ELF-1 (cell line): ENCODE data around the gene TMED1.

Experiments used
- DNase-seq: peaks from one replicate; pipeline ENCODE4 v3.0.0-alpha.2; 2016; ENCODE audit warnings: low read depth, low spot score

Gene TMED1

DNA sequence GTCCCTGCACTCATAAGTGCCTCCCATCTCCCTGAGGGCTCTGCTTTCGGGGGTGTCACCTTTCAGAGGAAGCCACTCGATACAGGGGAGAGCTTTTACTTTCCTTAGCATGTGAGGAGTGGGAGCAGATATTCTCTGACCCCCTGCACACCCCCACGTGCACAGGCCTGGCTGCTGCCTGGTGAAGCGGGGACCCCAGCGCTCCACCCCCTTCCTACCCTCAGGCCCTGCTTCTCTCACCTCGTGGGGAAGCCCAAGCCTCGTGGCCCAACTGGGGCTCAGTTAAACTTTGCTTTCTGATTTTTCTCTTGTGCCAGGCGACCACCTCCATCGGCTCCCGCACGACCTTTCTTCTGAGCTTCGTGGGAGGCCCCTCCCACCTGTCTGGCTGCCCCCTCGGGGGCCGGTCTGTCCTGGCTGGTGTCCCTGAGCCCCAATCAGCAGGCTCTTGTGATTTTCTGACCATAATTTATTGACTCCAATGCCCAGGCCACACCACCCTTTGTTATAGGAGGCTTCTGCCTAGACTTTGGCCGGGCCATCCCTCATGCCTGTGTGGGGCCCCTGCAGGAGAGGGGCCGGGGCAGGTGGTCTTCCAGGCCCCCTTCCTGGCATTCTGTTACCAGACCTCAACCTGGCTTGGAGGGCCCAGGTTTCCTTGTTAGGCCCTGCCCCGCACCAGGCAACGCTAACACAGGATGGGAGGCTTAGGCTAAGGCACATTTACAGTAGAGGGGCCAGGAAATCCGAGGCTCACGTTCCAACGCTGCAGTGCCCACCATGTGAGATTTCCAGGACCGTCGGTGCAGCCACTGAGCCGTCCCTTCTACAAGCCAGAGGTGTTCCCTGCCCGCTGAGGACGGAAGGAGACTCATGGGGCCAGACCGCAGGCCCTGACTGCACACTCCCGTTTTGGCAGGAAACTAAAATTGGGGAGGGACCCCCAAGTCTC, 3.7 kb downstream of the TMED1 start:
- DNase-seq: no peak

DNA sequence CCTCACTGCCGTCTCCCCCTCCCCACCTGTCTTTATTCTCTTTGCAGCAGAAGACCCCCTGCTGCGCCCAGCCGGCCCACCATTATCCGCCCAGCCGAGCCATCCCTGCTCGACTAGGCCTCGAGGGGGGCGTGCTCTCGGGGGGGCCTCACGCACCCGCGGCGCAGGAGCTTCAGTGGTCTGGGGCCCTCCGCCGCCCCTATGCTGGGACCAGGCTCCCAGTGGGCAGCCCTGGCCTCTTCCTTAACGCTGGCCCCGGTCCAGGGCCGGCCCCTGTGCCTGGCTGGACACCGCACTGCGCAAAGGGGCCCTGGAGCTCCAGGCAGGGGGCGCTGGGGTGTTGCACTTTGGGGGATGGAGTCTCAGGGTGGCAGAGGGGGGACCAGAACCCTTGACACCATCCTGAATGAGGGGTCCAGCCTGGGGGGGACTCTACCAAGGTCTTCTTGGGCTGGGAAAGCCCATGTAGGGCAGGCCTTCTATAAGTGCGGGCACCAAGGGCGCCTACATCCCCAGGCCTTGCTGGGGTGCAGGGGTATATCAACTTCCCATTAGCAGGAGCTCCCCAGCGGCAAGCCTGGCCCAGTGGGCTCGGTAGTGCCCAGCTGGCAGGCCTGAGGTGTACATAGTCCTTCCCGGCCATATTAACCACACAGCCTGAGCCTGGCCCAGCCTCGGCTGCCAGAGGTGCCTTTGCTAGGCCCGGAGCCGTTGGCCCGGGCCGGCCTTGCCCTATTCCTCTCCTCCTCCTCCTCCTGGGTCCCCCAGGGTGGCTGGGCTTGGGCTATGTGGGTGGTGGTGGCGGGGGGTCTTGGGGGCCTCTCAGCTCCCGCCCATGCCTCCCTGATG, 4.9 kb downstream of the TMED1 start:
- DNase-seq: no peak

- no peak for DNase-seq
Measured at GRCh38 chr19:10830370-10830769, 5.6 kb downstream of the TMED1 start.

GRCh38 chr19:10829967-10830366, 6.0 kb downstream of the TMED1 start:
- no peak for DNase-seq

DNA sequence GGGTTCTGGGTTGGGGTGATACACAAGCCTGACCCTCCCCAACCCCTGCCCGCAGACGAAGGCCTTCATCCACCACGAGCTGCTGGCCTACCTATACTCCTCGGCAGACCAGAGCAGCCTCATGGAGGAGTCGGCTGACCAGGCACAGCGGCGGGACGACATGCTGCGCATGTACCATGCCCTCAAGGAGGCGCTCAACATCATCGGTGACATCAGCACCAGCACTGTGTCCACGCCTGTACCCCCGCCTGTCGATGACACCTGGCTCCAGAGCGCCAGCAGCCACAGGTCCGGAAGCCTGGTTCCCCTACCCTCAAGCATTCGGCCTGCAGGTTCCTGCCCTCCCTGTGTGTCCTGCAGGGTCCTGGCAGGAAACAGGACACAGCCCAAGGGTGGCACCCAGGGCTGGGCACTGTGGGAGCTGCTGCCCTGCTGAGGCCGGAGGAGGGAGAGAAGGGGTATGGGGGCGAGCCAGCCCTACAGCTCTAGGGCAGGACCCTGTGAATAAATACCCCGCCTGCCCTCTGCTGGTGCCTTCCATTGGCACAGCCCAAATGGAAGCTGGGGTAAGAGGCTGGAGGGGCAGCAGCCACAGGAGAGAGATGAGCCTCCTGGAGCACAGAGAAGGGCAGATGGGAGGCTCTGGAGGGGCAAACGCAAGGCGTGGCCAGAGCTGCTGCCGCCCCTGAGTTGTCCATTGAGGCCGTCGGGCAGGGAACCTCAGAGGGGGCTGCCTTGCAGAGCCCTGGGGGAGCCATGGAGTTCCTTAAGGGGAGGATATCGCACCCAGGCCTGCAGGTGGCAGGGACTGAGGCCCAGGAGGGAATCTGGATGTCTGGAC, 6.8 kb downstream of the TMED1 start:
- peak; percentile 32 for DNase-seq

DNA sequence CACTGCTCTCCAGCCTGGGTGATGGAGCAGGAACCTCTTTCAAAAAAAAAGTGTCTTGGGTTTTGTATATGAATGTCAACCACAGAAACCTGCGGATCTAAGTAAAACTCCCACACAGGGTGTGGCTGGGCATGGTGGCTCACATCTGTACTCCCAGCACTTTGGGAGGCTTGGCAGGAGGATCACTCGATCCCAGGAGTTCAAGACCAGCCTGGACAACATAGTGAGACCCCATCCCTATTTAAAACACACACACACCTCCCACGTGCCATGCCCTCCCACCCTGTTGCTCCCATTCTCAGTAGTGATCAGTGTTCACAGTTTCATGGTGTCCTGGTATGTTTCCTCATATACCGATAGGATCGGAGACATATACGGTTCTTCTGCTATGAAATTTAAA, 9.2 kb downstream of the TMED1 start:
- no peak for DNase-seq

DNA sequence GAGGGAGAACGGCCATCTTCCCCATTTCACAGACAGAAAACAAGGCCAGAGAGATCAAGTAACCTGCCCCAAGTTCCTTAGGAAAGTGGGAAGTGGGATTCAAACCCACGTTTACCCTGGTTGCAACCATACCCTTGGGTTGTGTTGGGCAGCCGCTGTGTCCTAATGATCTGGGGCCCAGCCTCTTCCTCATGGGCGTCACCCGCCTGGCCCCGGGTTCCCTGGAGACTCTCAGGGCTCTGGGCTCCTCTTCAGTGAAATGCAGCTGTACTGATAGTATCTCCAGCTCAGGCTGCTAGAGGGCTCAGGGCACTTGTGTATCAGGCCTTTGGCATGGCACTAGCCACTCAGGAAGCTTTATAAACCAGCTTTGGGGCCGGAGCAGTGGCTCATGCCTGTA, 9.8 kb downstream of the TMED1 start:
- no peak for DNase-seq

- DNase-seq: no peak
Measured at GRCh38 chr19:10823690-10824089, 12.3 kb downstream of the TMED1 start.

- DNase-seq: no peak
Measured at GRCh38 chr19:10820173-10820572, 15.8 kb downstream of the TMED1 start.

- no peak for DNase-seq
Measured at GRCh38 chr19:10819124-10820060, 16.6 kb downstream of the TMED1 start.

DNA sequence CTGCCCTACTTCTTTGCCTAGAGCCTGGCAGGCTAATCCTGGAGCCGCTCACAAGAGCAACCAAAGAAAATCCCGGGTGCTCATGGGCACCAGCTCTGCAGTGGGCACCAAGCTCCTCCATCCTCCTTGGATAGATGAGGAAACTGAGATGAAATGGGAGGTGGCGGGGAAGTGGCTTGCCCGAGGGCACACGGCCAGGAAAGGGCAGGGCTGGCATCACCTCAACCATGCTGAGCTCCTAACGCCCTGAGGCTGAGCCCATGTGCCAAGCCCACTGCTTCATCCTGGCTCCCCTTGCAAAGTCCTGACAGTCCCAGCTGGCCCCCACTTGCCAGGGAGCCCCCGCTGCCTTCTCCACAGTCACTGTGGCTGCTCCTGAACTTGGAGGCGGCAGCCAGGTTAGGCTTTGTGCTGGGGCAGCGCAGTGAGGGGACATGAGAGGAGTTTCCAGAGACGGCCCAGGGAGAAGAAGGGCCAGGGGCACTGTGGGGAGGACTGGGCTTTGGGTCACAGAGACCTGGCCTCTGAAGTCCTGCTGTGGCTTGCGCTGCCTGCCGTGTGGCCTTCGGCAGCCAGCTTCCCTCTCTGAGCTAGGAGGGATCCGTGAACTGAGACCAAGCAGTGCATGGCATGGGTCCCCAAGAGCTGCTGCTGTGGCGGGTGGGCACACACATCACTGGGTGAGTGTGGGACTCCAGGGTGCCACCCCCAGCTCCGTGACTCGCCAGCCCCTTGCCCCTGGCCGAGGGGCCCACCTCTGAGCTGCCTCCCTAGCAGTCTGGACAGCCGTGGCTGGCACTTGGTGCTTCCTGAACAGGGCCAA, 17.5 kb downstream of the TMED1 start:
- DNase-seq: no peak

GRCh38 chr19:10817291-10818038, 18.5 kb downstream of the TMED1 start:
- no peak for DNase-seq

DNA sequence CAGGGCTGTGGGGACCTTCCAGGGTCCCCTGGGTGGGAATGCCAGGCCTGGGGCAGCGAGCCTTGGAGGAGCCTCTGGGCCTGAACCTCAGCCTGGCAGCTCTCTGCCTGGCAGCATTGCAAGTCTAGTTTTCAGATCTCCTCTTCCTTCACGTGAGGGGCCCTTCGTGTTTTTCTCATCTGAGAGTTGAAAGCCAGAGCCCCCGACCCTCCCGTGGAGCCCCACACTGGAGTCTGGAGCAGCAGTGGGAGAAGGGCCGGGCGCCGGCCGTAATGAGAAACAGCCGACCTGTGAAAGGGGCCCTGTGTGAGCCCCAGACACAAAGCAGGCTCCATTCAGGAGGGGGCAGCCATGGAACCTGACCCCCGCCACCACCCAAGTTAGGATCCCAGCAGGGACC, 19.3 kb downstream of the TMED1 start:
- no peak for DNase-seq

- DNase-seq: no peak
Measured at GRCh38 chr19:10815969-10816644, 19.9 kb downstream of the TMED1 start.

DNA sequence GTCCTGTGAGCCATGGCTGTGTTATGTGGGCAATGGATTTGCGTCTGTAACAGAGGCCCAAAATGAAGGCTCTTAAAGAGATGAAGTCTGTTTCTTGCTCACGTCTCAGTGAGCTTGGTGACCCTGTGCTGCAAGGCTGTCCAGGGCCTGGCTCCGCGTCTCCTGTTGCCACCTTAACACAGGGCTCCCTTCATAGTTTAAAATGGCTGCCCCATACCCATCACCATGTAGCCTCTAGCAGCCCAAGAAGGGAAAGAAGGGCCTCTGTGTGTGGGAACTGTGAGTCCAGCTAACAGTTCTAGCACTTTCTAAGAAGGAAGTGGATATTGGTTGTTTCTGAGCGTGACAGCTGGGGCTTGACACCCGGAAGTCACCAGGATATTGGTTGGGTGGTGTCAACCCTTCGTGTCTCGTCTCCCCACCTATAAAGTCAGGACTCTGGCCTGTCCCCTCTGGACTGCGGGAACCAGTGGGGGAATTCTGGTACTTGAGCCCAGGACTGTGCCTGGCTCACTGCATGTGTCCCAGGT, 20.9 kb downstream of the TMED1 start:
- no peak for DNase-seq

- DNase-seq: peak; percentile 27
Measured at GRCh38 chr19:10812902-10813404, 23.1 kb downstream of the TMED1 start.

DNA sequence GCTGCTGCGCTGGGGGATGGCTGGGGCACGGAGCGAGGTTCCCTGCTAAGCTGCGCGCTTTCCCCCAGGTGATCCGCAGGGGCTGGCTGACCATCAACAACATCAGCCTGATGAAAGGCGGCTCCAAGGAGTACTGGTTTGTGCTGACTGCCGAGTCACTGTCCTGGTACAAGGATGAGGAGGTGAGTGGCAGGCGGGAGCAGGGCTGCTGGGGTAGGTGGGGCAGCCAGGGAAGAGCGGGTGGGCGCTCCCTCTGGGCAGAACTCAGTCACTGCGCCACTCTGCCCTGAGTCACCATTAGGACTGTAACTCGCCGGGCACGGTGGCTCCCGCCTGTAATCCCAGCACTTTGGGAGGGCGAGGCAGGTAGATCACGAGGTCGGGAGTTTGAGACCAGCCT, 23.8 kb downstream of the TMED1 start:
- DNase-seq: peak; percentile 23
